ENCODE results near the gene CFL1.
A peak's percentile ranks its signal among the peaks of the same experiment; 100 is the strongest.
"Not testable (repeated sequence)": the region's sequence is repeated elsewhere in the genome, so short reads cannot be mapped to it uniquely, and the experiment has no call there.

CFL1 gene

GRCh38 chr11:65856689-65857499 lies 1.1 kb downstream of the CFL1 start:
- peak; percentile 49 for DNase-seq

- no peak for DNase-seq
Measured at GRCh38 chr11:65855927-65856363, 2.0 kb downstream of the CFL1 start.

GRCh38 chr11:65854852-65855837 lies 2.8 kb downstream of the CFL1 start:
- DNase-seq: no peak

GRCh38 chr11:65854161-65854592 lies 3.8 kb downstream of the CFL1 start:
- DNase-seq: no peak

- DNase-seq: no peak
Measured at GRCh38 chr11:65853246-65853979, 4.6 kb downstream of the CFL1 start.

GRCh38 chr11:65852508-65853245 lies 5.3 kb downstream of the CFL1 start:
- no peak for DNase-seq

- DNase-seq: no peak
Measured at GRCh38 chr11:65851811-65852507, 6.0 kb downstream of the CFL1 start.

- DNase-seq: no peak
Measured at GRCh38 chr11:65851083-65851579, 6.8 kb downstream of the CFL1 start.

- DNase-seq: no peak
Measured at GRCh38 chr11:65850217-65851082, 7.5 kb downstream of the CFL1 start.

- no peak for DNase-seq
Measured at GRCh38 chr11:65849771-65850216, 8.2 kb downstream of the CFL1 start.

GRCh38 chr11:65849366-65849765 lies 8.6 kb downstream of the CFL1 start:
- no peak for DNase-seq

GRCh38 chr11:65848693-65849092 lies 9.3 kb downstream of the CFL1 start:
- not testable (repeated sequence) for DNase-seq

GRCh38 chr11:65847746-65848145 lies 10.2 kb downstream of the CFL1 start:
- no peak for DNase-seq

- no peak for DNase-seq
Measured at GRCh38 chr11:65844231-65844872, 13.6 kb downstream of the CFL1 start.

- DNase-seq: no peak
Measured at GRCh38 chr11:65843811-65844210, 14.2 kb downstream of the CFL1 start.

- no peak for DNase-seq
Measured at GRCh38 chr11:65842144-65842543, 15.8 kb downstream of the CFL1 start.

GRCh38 chr11:65834202-65834601 lies 23.8 kb downstream of the CFL1 start:
- no peak for DNase-seq

- DNase-seq: peak; percentile 96
Measured at GRCh38 chr11:65833297-65834030, 24.5 kb downstream of the CFL1 start, which contains the start of gene SNX32. Gene SNX32 (plus strand): TSS chr11:65833963. CDS start chr11:65834066, 103 bp downstream.

- not testable (repeated sequence) for DNase-seq
Measured at GRCh38 chr11:65832231-65832630, 25.7 kb downstream of the CFL1 start.
